ENCODE measurements around the gene CSTF3. TPM values are rescaled to one million over a fixed set of nuclear protein-coding genes. Genes with fewer than 3 reads are reported as not detected.
A peak's percentile ranks its signal among the peaks of the same experiment; 100 is the strongest.

Gene CSTF3
- total RNA-seq, 1 experiment from 2014 or later, result 68.3 TPM

DNA sequence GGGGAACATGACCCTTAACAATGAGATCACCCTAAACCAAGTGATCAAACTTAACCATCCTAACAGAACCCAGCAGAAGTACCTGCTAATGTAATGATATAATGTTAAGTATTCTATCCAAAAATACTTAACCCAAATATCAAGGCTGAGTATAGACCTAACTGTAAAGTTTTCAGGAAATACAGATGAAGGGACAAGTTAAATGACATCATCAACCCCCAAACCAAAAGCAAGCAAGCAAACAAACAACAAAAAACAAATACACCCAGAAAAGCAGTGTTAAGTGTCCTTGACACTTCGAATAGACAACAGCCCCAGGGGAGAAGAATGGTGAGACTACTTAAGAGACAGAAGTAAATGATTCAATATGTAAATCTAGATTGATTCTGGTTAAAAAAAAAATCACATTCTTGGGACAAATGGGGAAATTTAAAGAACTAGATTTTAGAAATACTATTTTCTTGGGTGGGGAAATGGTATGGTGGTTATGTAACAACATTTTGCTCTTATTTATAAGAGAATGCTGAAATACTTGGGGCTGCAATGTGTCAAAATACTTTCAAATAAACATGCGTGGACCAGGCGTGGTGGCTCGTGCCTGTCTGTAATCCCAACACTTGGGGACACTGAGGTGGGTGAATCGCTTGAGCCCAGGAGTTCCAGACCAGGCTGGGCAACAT, 2.5 kb downstream of the CSTF3 start:
- TF ChIP-seq, protein P1, sequence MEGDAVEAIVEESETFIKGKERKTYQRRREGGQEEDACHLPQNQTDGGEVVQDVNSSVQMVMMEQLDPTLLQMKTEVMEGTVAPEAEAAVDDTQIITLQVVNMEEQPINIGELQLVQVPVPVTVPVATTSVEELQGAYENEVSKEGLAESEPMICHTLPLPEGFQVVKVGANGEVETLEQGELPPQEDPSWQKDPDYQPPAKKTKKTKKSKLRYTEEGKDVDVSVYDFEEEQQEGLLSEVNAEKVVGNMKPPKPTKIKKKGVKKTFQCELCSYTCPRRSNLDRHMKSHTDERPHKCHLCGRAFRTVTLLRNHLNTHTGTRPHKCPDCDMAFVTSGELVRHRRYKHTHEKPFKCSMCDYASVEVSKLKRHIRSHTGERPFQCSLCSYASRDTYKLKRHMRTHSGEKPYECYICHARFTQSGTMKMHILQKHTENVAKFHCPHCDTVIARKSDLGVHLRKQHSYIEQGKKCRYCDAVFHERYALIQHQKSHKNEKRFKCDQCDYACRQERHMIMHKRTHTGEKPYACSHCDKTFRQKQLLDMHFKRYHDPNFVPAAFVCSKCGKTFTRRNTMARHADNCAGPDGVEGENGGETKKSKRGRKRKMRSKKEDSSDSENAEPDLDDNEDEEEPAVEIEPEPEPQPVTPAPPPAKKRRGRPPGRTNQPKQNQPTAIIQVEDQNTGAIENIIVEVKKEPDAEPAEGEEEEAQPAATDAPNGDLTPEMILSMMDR (IDR thresholded peaks at IDR 0.05), result no peak
- TF ChIP-seq, protein P2, sequence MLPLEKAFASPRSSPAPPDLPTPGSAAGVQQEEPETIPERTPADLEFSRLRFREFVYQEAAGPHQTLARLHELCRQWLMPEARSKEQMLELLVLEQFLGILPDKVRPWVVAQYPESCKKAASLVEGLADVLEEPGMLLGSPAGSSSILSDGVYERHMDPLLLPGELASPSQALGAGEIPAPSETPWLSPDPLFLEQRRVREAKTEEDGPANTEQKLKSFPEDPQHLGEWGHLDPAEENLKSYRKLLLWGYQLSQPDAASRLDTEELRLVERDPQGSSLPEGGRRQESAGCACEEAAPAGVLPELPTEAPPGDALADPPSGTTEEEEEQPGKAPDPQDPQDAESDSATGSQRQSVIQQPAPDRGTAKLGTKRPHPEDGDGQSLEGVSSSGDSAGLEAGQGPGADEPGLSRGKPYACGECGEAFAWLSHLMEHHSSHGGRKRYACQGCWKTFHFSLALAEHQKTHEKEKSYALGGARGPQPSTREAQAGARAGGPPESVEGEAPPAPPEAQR (CRISPR knock-in tag; IDR thresholded peaks at IDR 0.05), result no peak
- TF ChIP-seq GABPB1 (CRISPR knock-in tag; IDR thresholded peaks at IDR 0.05) (no peak), ELF4 (CRISPR knock-in tag; IDR thresholded peaks at IDR 0.05; ENCODE audit: low read depth) (no peak)
- TF ChIP-seq, protein P3, sequence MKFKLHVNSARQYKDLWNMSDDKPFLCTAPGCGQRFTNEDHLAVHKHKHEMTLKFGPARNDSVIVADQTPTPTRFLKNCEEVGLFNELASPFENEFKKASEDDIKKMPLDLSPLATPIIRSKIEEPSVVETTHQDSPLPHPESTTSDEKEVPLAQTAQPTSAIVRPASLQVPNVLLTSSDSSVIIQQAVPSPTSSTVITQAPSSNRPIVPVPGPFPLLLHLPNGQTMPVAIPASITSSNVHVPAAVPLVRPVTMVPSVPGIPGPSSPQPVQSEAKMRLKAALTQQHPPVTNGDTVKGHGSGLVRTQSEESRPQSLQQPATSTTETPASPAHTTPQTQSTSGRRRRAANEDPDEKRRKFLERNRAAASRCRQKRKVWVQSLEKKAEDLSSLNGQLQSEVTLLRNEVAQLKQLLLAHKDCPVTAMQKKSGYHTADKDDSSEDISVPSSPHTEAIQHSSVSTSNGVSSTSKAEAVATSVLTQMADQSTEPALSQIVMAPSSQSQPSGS (CRISPR knock-in tag; IDR thresholded peaks at IDR 0.05; ENCODE audit: borderline replicate concordance, low read depth), result no peak
- TF ChIP-seq, protein P4, sequence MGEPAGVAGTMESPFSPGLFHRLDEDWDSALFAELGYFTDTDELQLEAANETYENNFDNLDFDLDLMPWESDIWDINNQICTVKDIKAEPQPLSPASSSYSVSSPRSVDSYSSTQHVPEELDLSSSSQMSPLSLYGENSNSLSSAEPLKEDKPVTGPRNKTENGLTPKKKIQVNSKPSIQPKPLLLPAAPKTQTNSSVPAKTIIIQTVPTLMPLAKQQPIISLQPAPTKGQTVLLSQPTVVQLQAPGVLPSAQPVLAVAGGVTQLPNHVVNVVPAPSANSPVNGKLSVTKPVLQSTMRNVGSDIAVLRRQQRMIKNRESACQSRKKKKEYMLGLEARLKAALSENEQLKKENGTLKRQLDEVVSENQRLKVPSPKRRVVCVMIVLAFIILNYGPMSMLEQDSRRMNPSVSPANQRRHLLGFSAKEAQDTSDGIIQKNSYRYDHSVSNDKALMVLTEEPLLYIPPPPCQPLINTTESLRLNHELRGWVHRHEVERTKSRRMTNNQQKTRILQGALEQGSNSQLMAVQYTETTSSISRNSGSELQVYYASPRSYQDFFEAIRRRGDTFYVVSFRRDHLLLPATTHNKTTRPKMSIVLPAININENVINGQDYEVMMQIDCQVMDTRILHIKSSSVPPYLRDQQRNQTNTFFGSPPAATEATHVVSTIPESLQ (CRISPR knock-in tag; IDR thresholded peaks at IDR 0.05), result no peak
- TF ChIP-seq, protein P5, sequence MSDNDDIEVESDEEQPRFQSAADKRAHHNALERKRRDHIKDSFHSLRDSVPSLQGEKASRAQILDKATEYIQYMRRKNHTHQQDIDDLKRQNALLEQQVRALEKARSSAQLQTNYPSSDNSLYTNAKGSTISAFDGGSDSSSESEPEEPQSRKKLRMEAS (CRISPR knock-in tag; IDR thresholded peaks at IDR 0.05), result no peak
- peaks cover 34% of the 10 kb centered on the region for H3K36me3 Mint-ChIP-seq
- peaks cover 50% of the 10 kb centered on the region for H3K4me1 Mint-ChIP-seq
- ChIA-PET POLR2A (interaction anchor here (0.7 to 1.6 kb wide), 2 partner anchors 50 to 100 kb away, joined by 4 to 7 read pairs; no protein-coding TSS in a partner anchor), CTCF (interaction anchor here (1.1 kb wide), 1 partner anchor 287 kb away, joined by 3 read pairs; no protein-coding TSS in a partner anchor)
- peak overlapping the region; percentile 59 for H3K27ac Mint-ChIP-seq
- no peaks in the 10 kb centered on the region for H3K9me3 Mint-ChIP-seq
- H3K4me3 Mint-ChIP-seq, result peak overlapping the region; percentile 100
- ATAC-seq (no peak), DNase-seq (ENCODE audit: low spot score) (no peak)
- no peaks in the 10 kb centered on the region for H3K27me3 Mint-ChIP-seq (ENCODE audit: low read depth)

DNA sequence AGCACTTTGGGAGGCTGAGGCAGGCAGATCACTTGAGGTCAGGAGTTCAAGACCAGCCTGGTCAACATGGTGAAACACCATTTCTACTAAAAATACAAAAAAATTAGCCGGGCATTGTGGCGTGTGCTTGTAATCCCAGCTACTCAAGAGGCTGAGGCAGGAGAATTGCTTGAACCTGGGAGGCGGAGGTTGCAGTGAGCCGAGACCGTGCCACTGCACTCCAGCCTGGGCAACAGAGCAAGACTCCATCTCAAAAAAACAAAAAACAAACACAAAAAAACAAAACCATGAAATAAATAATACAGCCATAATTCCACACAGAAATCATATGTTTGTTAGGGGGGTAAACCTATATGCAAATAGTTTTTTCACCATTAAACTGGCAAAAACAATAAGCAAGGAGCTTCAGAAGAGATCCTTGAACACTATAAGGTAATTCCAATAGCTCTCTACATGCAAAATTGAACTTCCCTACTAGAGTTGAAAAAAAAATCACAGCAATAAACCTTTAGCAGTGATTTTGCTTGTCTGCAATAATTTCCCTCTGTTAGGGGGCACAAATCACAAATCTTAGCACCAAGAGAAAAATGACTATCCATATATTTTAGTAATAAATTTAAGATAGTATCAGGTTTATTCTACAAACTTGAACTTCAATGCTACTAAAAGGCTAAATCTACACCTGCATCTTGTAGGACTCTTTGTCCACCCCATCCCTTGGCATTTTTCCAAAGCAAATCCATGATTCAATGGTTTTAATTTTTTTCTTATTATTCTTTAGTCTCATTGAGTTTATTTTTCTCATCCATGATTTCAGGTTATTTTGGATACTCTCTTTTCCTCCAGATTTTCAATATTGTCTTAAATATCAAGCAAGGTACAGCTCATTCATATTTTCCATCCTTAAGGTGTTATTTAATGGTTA, 3.9 kb downstream of the CSTF3 start:
- CTCF ChIA-PET, result no interaction called here
- Mint-ChIP-seq H3K27me3 (ENCODE audit: low read depth) (no peaks in the 10 kb centered on the region), H3K36me3 (peaks cover 35% of the 10 kb centered on the region), H3K4me1 (peaks cover 46% of the 10 kb centered on the region), H3K27ac (peak overlapping the region; percentile 69), H3K4me3 (peak overlapping the region; percentile 100), H3K9me3 (no peaks in the 10 kb centered on the region)
- POLR2A ChIA-PET, result no interaction called here
- ATAC-seq, result no peak
- no peak for DNase-seq (ENCODE audit: low spot score)
- TF ChIP-seq ZNF121 (CRISPR knock-in tag; IDR thresholded peaks at IDR 0.05) (peak; percentile 92), JAZF1 (CRISPR knock-in tag; IDR thresholded peaks at IDR 0.05) (no peak)

DNA sequence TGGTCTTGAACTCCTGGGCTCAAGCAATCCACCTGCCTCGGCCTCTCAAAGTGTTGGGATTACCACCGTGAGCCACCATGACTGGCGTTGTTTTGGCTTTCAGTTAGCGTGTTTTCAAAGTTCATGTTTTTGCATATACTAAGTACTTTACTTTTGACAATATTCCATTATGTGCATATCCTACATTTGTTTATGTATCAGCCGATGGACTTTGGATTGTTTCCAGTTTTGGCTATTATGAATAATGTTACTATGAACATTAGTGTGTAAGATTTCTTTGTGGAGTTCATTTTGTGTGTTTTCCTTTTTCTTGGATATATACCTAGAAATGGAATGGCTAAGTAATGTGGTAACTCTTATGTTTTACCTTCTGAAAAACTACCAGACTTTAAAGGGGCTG, 9.9 kb downstream of the CSTF3 start:
- H3K27ac Mint-ChIP-seq, result peak overlapping the region; percentile 66
- POLR2A ChIA-PET, result no interaction called here
- ATAC-seq, result no peak
- no peaks in the 10 kb centered on the region for H3K9me3 Mint-ChIP-seq
- DNase-seq (ENCODE audit: low spot score), result no peak
- no peaks in the 10 kb centered on the region for H3K27me3 Mint-ChIP-seq (ENCODE audit: low read depth)
- peaks cover 23% of the 10 kb centered on the region for H3K36me3 Mint-ChIP-seq
- H3K4me3 Mint-ChIP-seq, result no peak overlapping the region
- CTCF ChIA-PET, result no interaction called here
- H3K4me1 Mint-ChIP-seq, result peaks cover 28% of the 10 kb centered on the region
- TF ChIP-seq ZNF671 (CRISPR knock-in tag; IDR thresholded peaks at IDR 0.05), result no peak
- no peak for TF ChIP-seq NR3C1 (CRISPR knock-in tag; conservative IDR thresholded peaks at IDR 0.05; ENCODE audit: low read depth)
- no peak for TF ChIP-seq JUN (CRISPR knock-in tag; IDR thresholded peaks at IDR 0.05)
- TF ChIP-seq PRRX2 (CRISPR knock-in tag; IDR thresholded peaks at IDR 0.05), result no peak
- TF ChIP-seq, protein P6, sequence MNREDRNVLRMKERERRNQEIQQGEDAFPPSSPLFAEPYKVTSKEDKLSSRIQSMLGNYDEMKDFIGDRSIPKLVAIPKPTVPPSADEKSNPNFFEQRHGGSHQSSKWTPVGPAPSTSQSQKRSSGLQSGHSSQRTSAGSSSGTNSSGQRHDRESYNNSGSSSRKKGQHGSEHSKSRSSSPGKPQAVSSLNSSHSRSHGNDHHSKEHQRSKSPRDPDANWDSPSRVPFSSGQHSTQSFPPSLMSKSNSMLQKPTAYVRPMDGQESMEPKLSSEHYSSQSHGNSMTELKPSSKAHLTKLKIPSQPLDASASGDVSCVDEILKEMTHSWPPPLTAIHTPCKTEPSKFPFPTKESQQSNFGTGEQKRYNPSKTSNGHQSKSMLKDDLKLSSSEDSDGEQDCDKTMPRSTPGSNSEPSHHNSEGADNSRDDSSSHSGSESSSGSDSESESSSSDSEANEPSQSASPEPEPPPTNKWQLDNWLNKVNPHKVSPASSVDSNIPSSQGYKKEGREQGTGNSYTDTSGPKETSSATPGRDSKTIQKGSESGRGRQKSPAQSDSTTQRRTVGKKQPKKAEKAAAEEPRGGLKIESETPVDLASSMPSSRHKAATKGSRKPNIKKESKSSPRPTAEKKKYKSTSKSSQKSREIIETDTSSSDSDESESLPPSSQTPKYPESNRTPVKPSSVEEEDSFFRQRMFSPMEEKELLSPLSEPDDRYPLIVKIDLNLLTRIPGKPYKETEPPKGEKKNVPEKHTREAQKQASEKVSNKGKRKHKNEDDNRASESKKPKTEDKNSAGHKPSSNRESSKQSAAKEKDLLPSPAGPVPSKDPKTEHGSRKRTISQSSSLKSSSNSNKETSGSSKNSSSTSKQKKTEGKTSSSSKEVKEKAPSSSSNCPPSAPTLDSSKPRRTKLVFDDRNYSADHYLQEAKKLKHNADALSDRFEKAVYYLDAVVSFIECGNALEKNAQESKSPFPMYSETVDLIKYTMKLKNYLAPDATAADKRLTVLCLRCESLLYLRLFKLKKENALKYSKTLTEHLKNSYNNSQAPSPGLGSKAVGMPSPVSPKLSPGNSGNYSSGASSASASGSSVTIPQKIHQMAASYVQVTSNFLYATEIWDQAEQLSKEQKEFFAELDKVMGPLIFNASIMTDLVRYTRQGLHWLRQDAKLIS (CRISPR knock-in tag; IDR thresholded peaks at IDR 0.05; ENCODE audit: borderline replicate concordance), result no peak

Data from WTC11 (cell line).